Raji (cell line): ENCODE measurements around the gene ARID1B.

Experiments
- POLR2A ChIP-seq: IDR thresholded peaks from 2 replicates; pipeline ENCODE4 v1.6.1; 2011; ENCODE audit warnings: low read depth, low read length, control low read depth; ENCODE audit not compliant: insufficient read depth

Gene ARID1B

GRCh38 chr6:157032923-157033322 is 255.7 kb downstream of the ARID1B start:
- TF ChIP-seq POLR2A: no peak

GRCh38 chr6:157033428-157034140 is 256.4 kb downstream of the ARID1B start:
- TF ChIP-seq POLR2A: no peak

GRCh38 chr6:157034436-157035230 is 257.5 kb downstream of the ARID1B start:
- TF ChIP-seq POLR2A: no peak

GRCh38 chr6:157035546-157035945 is 258.4 kb downstream of the ARID1B start:
- no peak for TF ChIP-seq POLR2A

- TF ChIP-seq POLR2A: no peak
Measured at GRCh38 chr6:157036245-157036711, 259.1 kb downstream of the ARID1B start.

- TF ChIP-seq POLR2A: no peak
Measured at GRCh38 chr6:157037165-157037564, 260.0 kb downstream of the ARID1B start.

- no peak for TF ChIP-seq POLR2A
Measured at GRCh38 chr6:157038610-157039009, 261.4 kb downstream of the ARID1B start.

- TF ChIP-seq POLR2A: no peak
Measured at GRCh38 chr6:157040191-157040590, 263.0 kb downstream of the ARID1B start.

GRCh38 chr6:157045831-157046454 is 268.8 kb downstream of the ARID1B start:
- TF ChIP-seq POLR2A: no peak

- no peak for TF ChIP-seq POLR2A
Measured at GRCh38 chr6:157046776-157047175, 269.6 kb downstream of the ARID1B start.

- TF ChIP-seq POLR2A: no peak
Measured at GRCh38 chr6:157047328-157047727, 270.1 kb downstream of the ARID1B start.

GRCh38 chr6:157047951-157048350 is 270.8 kb downstream of the ARID1B start:
- TF ChIP-seq POLR2A: no peak

GRCh38 chr6:157049133-157049532 is 272.0 kb downstream of the ARID1B start:
- no peak for TF ChIP-seq POLR2A

- TF ChIP-seq POLR2A: no peak
Measured at GRCh38 chr6:157050537-157051265, 273.5 kb downstream of the ARID1B start.

- TF ChIP-seq POLR2A: no peak
Measured at GRCh38 chr6:157054531-157054979, 277.4 kb downstream of the ARID1B start.
